PFSK-1 (cell line): ENCODE measurements around the gene TNFRSF13B.

Experiments
- POLR2AphosphoS5 ChIP-seq: IDR thresholded peaks from 2 replicates; pipeline ENCODE4 v1.6.1; 2012; ENCODE audit warnings: low read depth, mild to moderate bottlenecking, control low read depth, low read length, moderate library complexity
- SIN3A ChIP-seq: IDR thresholded peaks from 2 replicates; pipeline ENCODE4 v1.6.1; 2012; ENCODE audit warnings: mild to moderate bottlenecking, low read length, moderate library complexity, borderline replicate concordance; ENCODE audit not compliant: insufficient read depth

DNA sequence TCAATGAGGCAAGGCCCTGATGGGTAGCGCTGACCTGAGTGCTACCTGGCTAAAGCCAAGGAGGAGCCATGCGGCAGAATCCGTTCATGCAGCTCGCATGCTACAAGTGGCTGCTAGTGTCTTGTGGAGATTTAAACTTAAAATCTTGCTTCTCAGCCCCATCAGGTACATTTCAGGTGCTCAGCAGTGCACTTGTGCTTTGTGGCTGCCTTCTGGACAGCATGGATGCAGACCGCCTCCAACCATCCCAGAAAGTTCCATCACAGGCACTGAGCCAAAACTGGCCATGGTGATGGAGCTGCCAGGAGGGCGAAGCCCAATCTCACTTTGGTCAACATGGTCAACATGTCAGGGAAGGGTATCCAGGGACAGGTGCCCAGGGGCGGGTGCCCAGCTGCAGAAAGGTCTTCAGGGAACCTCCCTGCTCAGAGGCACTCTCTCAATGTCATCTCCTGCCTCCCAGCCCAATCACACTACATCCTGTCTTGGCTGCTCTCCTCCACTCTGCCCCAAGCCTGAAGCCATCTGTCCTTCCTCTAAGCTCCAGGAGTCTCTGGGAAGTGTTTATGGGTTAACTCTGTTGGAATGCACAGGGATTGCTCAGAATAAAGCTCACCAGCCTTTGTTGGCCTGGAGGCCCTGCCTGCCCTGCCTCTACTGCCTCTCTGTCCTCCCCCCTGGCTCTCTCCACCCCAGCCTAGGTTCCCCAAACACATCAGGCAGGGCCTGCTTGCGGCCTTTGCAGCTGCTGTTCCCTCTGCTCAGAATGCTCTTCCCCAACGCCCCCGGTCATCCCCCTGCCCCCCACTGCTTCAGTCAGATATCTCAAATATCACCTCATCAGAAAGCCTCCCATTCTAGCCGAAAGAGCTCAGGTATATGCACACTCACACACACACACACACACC, 18.3 kb upstream of the TNFRSF13B start:
- no peak for TF ChIP-seq SIN3A
- TF ChIP-seq POLR2AphosphoS5, result no peak
